Activated CD8-positive, alpha-beta T cell treated with anti-CD3 and anti-CD28 coated beads for 36 hours (primary cell): Measurements from ENCODE around the gene IFNL4. TPM values are rescaled to one million over a fixed set of nuclear protein-coding genes. Genes with fewer than 3 reads are reported as not detected.
A peak's percentile ranks its signal among the peaks of the same experiment; 100 is the strongest.
"Not testable (repeated sequence)": the region's sequence is repeated elsewhere in the genome, so short reads cannot be mapped to it uniquely, and the experiment has no call there.

Source experiments
- ATAC-seq: fragments of 200-7000 bp; cut with Tn5 transposase; one replicate; pipeline ENCODE4 v1.10.0; 2021; ENCODE audit warnings: mild to moderate bottlenecking, moderate library complexity
- CTCF ChIA-PET: fragments of 350-600 bp; sonication (Branson Sonifier 250); formaldehyde crosslinking; loops from one replicate; lab custom pipeline; 2021; ENCODE audit warnings: antibody characterized with exemption; lab: Charles Lee
- POLR2A ChIA-PET: fragments of 350-600 bp; sonication (Branson Sonifier 250); formaldehyde crosslinking; loops from one replicate; lab custom pipeline; 2021; ENCODE audit warnings: antibody characterized with exemption; lab: Charles Lee
- DNase-seq: peaks from one replicate; pipeline ENCODE4 v3.0.0-alpha.2; 2020
- H3K27ac Mint-ChIP-seq: one replicate; pipeline ENCODE4 v1.8.0; 2021; ENCODE audit warnings: mild to moderate bottlenecking, mixed read lengths
- H3K27me3 Mint-ChIP-seq: one replicate; pipeline ENCODE4 v1.8.0; 2021; ENCODE audit warnings: mixed read lengths
- H3K36me3 Mint-ChIP-seq: one replicate; pipeline ENCODE4 v1.8.0; 2021; ENCODE audit warnings: low read depth, mixed read lengths
- H3K4me1 Mint-ChIP-seq: one replicate; pipeline ENCODE4 v1.8.0; 2021; ENCODE audit warnings: low read depth, mixed read lengths
- H3K4me3 Mint-ChIP-seq: one replicate; pipeline ENCODE4 v1.8.0; 2021; ENCODE audit warnings: mild to moderate bottlenecking, moderate library complexity, mixed read lengths
- H3K9me3 Mint-ChIP-seq: one replicate; pipeline ENCODE4 v1.8.0; 2021; ENCODE audit warnings: mixed read lengths
- intact Hi-C: fragments of 100-400 bp; cut with micrococcal nuclease; formaldehyde crosslinking; loops from one replicate; pipeline ENCODE4 v1.10.0; 2022
- total RNA-seq, 2 experiments: library from RNA; stranded (reverse); gene quantifications; one replicate each; pipeline ENCODE4 v1.2.3, GENCODE V29; 2021
- TF ChIP-seq, protein P1 (sequence below): fragments of 200-600 bp; IDR thresholded peaks from one replicate; pipeline ENCODE4 v1.8.0; 2022; ENCODE audit warnings: antibody characterized with exemption, mild to moderate bottlenecking

IFNL4 gene
- total RNA-seq, 2 experiments from 2014 or later, result not detected

DNA sequence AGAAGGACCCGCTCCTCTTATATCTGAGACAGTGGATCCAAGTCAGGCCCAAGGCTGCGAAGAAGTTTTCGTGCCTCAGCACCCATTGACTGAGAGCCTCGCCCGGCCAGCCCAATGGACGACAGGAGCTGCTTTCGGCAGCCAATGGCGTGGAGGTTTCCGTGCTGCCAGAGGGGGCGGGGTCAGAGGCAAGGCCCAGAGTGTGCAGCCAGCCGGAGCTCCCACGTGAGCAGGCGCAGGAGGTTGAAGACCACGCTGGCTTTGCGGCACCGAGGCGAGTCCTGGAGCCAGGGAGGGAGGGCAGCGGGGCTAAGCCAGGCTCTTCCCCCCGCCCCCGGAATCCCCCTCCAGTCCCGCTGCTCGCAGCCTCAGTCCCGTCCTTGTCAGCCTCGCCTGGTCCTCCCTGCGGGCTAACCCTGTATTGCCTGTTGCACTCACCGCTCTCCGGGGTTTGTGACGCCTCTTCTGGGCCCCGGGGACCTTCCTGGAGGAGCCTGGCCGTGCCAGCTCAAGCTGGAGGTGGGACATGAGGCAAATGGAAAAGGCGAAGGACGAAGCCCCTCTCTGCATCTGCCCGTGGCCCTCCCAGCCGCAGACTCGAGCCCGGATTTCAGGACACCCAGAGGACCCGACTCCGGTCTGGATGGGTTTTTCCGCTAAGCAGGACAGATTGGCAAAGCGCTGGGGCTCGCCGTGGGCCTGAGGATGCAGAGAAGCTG lies 1.5 kb downstream of the IFNL4 start:
- intact Hi-C loops, result no loop called here
- DNase-seq, result peak; percentile 58

DNA sequence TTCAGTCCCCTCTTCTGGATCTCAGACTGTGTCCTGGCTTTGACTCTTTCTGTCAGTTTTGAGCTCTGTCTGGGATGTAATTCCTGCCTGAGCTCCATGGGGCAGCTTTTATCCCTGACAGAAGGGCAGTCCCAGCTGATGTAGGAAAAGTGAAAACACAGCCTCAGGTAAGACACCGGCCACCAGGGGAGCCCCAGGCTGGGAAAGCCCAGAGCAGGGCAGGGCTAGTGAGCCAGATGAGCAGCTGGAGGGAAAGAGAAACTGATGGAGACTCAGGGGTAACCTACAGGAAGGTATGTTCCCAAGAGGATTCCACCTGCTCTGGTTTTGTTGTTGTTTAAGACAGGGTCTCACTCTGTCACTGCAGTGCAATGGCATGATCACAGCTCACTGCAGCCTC lies 3.5 kb downstream of the IFNL4 start:
- CTCF ChIA-PET, H3K4me3 Mint-ChIP-seq, H3K27ac Mint-ChIP-seq, H3K4me1 Mint-ChIP-seq, H3K27me3 Mint-ChIP-seq, H3K36me3 Mint-ChIP-seq, POLR2A ChIA-PET, DNase-seq, intact Hi-C loops, H3K9me3 Mint-ChIP-seq: not testable (repeated sequence)
- peak; percentile 63 for ATAC-seq

More for the DNA sequence above, 1.5 kb downstream of the IFNL4 start:
- Mint-ChIP-seq H3K4me1 (peaks cover 2% of the 10 kb centered on the region), H3K27ac (no peak overlapping the region), H3K36me3 (no peaks in the 10 kb centered on the region), H3K27me3 (peaks cover 6% of the 10 kb centered on the region), H3K9me3 (no peaks in the 10 kb centered on the region), H3K4me3 (peak overlapping the region; percentile 58)
- ChIA-PET POLR2A (interaction anchor here (1.0 kb wide), 1 partner anchor 9 kb away, joined by 3 read pairs; no protein-coding TSS in a partner anchor), CTCF (no interaction called here)
- TF ChIP-seq, protein P1, sequence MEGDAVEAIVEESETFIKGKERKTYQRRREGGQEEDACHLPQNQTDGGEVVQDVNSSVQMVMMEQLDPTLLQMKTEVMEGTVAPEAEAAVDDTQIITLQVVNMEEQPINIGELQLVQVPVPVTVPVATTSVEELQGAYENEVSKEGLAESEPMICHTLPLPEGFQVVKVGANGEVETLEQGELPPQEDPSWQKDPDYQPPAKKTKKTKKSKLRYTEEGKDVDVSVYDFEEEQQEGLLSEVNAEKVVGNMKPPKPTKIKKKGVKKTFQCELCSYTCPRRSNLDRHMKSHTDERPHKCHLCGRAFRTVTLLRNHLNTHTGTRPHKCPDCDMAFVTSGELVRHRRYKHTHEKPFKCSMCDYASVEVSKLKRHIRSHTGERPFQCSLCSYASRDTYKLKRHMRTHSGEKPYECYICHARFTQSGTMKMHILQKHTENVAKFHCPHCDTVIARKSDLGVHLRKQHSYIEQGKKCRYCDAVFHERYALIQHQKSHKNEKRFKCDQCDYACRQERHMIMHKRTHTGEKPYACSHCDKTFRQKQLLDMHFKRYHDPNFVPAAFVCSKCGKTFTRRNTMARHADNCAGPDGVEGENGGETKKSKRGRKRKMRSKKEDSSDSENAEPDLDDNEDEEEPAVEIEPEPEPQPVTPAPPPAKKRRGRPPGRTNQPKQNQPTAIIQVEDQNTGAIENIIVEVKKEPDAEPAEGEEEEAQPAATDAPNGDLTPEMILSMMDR, result no peak
- peak; percentile 82 for ATAC-seq

DNA sequence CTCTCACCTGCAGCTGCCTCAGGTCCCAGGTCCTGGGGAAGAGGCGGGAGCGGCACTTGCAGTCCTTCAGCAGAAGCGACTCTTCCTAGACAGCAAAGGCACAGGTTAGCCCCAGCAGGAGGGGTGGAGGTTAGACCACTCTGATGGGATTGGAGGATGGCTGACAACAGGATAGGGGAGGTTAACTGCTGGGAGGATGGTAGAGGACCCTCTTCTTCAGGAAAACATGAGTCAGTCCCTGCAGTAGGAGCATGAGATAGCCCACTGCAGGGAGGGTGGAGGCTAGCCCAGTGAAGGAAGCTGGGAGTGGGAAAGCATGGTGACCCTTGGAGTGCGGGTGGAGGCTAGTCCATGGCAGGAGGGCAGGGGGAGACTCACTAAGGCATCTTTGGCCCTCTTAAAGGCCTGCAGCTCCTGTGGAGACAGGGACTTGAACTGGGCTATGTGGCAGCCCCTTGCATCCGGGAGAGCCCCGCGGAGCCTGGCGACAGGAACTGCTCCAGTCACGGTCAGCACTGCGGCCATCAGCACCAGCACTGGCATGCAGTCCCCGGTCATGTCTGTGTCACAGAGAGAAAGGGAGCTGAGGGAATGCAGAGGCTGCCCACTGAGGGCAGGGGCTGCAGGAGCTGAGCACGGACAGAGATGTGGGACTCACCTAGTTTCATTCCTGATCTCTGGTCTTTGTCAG lies 4.1 kb downstream of the IFNL4 start, which contains the start of gene IFNL3:
TSS of gene IFNL3 (minus strand) at position 597 of the 691 bp plus-strand sequence. CDS start at position 558, 39 bp downstream.
- H3K27ac Mint-ChIP-seq, H3K4me1 Mint-ChIP-seq, POLR2A ChIA-PET, H3K27me3 Mint-ChIP-seq, ATAC-seq, H3K9me3 Mint-ChIP-seq, CTCF ChIA-PET, DNase-seq, H3K36me3 Mint-ChIP-seq, H3K4me3 Mint-ChIP-seq, intact Hi-C loops: not testable (repeated sequence)

DNA sequence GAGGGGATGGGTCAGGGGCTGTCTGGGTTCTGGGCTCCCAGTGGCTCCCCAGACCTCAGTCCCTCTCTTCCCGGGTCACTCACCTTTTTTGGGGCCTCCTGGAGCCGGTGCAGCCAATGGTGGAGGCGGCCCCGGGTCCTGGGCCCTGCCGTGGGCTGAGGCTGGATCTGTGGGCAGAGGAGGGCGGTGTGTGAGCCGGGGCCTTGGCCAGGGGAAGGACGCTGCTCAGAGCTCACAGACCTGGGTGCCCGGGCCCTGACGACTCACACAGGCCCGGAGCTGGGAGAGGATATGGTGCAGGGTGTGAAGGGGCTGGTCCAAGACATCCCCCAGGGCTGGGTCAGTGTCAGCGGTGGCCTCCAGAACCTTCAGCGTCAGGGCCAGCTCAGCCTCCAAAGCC lies 4.9 kb downstream of the IFNL4 start:
- H3K4me1 Mint-ChIP-seq, POLR2A ChIA-PET, H3K27me3 Mint-ChIP-seq, DNase-seq, CTCF ChIA-PET, H3K36me3 Mint-ChIP-seq, intact Hi-C loops, H3K4me3 Mint-ChIP-seq, ATAC-seq, H3K9me3 Mint-ChIP-seq, H3K27ac Mint-ChIP-seq: not testable (repeated sequence)

DNA sequence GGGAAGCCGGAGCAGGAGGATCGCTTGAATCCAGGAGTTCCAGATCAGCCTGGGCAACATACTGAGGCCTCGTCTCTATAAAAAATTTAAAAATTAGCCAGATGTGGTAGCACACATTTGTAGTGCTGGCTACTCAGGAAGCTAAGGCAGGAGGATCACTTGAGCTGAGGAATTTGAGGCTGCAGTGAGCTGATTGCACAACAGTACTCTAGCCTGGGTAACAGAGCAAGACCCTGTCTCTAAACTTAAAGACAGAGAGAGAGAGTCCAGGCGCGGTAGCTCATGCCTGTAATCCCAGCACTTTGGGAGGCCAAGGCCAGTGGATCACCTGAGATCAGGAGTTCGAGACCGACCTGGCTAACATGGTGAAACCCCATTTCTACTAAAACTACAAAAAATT lies 8.2 kb downstream of the IFNL4 start:
- ChIA-PET POLR2A (no interaction called here), CTCF (no interaction called here)
- H3K27me3 Mint-ChIP-seq, result no peaks in the 10 kb centered on the region
- TF ChIP-seq, protein P1, result no peak
- H3K9me3 Mint-ChIP-seq, result no peaks in the 10 kb centered on the region
- DNase-seq (no peak), ATAC-seq (no peak)
- H3K36me3 Mint-ChIP-seq, result no peaks in the 10 kb centered on the region
- H3K4me3 Mint-ChIP-seq, result no peak overlapping the region
- no peak overlapping the region for H3K27ac Mint-ChIP-seq
- intact Hi-C loops, result no loop called here
- peaks cover 29% of the 10 kb centered on the region for H3K4me1 Mint-ChIP-seq

DNA sequence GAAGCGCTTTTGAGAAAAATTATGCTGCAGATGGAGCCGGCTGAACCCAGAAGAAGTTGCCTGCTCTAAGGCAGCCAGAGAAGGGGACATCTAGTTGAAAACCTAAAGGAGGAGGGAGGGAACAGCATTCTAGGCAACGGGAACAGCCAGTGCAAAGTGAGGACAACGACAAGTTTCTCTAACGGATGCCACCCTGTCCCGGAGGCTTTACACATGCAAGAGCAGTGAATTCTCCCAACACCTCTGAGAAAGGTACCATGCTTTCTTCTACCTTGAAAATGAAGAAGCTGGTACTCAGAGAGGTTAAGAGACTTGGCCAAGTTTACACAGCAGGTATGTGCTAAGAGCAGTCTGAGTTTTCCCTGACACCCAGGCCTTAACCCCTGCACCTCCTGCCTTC lies 9.7 kb downstream of the IFNL4 start:
- Mint-ChIP-seq H3K9me3 (no peaks in the 10 kb centered on the region), H3K27ac (no peak overlapping the region), H3K36me3 (no peaks in the 10 kb centered on the region), H3K4me1 (peaks cover 29% of the 10 kb centered on the region), H3K4me3 (no peak overlapping the region), H3K27me3 (no peaks in the 10 kb centered on the region)
- ChIA-PET POLR2A (interaction anchor here (0.9 to 2.1 kb wide), 2 partner anchors 22 to 97 kb away, joined by 3 to 5 read pairs; partner anchors contain the start of gene GMFG), CTCF (interaction anchor here (1.0 kb wide), 1 partner anchor 89 kb away, joined by 3 read pairs; no protein-coding TSS in a partner anchor)
- DNase-seq, result no peak
- ATAC-seq, result no peak
- intact Hi-C loops, result no loop called here
- TF ChIP-seq, protein P1, result no peak
